GM12891 (cell line): ENCODE data around the gene IL10RA.

Experiments
- POLR2AphosphoS5 ChIP-seq: IDR thresholded peaks from 2 replicates; pipeline ENCODE4 v1.6.1; 2011; ENCODE audit warnings: low read depth, low read length, control low read depth
- TAF1 ChIP-seq: IDR thresholded peaks from 2 replicates; pipeline ENCODE4 v1.6.1; 2011; ENCODE audit warnings: low read depth, low read length, control low read depth

DNA sequence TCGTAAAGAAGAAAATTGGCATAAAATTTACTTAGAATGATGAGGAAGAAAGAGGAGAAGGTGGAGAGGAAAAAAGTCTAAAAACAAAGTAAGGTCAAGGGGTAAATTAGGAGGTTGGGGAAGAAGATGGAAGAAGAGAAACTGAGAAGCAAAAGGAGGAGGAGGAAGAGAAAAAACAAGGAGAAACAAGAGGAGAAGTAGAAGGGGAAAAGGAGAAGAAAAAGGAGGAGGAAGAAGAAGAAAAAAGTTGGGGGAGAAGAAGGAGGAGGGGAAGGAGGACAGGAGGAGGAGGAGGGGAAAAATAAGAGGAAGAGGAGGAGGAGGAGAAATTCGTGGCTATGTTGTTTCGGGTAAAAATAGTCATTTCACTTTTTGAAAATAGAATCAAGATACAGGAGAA lies 42.4 kb downstream of the IL10RA start:
- no peak for TF ChIP-seq POLR2AphosphoS5
- no peak for TF ChIP-seq TAF1
